ENCODE results near the gene TECTA.

DNA sequence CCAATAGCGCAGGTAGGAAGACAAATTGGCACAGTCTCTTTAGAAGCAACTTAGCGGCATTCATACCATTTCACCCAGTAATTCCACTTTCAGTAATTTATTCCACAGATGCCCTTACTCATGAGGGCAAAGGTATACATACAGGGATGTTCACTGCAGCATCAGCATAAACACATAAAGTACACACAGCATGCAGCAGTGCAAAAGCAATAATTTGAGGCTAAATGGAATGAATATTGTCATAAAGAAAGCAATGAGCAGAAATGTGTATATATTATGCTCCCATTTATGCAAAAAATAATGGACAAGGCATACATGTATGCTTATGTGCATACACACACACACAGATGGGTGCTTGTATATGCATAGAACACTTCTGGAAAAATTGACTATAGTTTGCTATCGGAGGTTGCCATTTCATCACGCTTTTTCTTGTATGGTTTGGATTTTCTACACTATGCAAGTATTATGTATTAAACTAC is 50.2 kb downstream of the TECTA start:
- TF ChIP-seq RAD21 (IDR thresholded peaks at IDR 0.05; ENCODE audit: low read length) = no peak
- TF ChIP-seq, protein P1, sequence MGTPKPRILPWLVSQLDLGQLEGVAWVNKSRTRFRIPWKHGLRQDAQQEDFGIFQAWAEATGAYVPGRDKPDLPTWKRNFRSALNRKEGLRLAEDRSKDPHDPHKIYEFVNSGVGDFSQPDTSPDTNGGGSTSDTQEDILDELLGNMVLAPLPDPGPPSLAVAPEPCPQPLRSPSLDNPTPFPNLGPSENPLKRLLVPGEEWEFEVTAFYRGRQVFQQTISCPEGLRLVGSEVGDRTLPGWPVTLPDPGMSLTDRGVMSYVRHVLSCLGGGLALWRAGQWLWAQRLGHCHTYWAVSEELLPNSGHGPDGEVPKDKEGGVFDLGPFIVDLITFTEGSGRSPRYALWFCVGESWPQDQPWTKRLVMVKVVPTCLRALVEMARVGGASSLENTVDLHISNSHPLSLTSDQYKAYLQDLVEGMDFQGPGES (IDR thresholded peaks at IDR 0.05; ENCODE audit: low read depth, low read length) = no peak
- TF ChIP-seq CTCF (IDR thresholded peaks at IDR 0.05) = no peak
- TF ChIP-seq TAF1 (IDR thresholded peaks at IDR 0.05; ENCODE audit: borderline replicate concordance, low read depth, low read length) = no peak
- TF ChIP-seq, protein P2, sequence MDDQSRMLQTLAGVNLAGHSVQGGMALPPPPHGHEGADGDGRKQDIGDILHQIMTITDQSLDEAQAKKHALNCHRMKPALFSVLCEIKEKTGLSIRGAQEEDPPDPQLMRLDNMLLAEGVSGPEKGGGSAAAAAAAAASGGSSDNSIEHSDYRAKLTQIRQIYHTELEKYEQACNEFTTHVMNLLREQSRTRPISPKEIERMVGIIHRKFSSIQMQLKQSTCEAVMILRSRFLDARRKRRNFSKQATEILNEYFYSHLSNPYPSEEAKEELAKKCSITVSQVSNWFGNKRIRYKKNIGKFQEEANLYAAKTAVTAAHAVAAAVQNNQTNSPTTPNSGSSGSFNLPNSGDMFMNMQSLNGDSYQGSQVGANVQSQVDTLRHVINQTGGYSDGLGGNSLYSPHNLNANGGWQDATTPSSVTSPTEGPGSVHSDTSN (IDR thresholded peaks at IDR 0.05) = no peak
